G401 (cell line): Measurements from ENCODE around the gene CDK5RAP3. TPM values are rescaled to one million over a fixed set of nuclear protein-coding genes. Genes with fewer than 3 reads are reported as not detected.
A peak's percentile ranks its signal among the peaks of the same experiment; 100 is the strongest.
"Not testable (repeated sequence)": the region's sequence is repeated elsewhere in the genome, so short reads cannot be mapped to it uniquely, and the experiment has no call there.

Experiments used
- DNase-seq: peaks from one replicate; pipeline ENCODE4 v3.0.0-alpha.2; 2015; ENCODE audit warnings: low spot score
- in situ Hi-C: cut with HindIII; loops from 2 replicates; pipeline ENCODE4 v1.10.0; 2016; ENCODE audit warnings: low sequenced_read_pairs, mixed read lengths
- total RNA-seq: library from RNA; depleted of rRNA; stranded (reverse); fragments of >200 nt; shearing (Covaris generic); gene quantifications from 2 replicates; pipeline ENCODE4 v1.2.3, GENCODE V29; 2014

The CDK5RAP3 gene
- total RNA-seq, 1 experiment from 2014 or later, result 101 TPM

DNA sequence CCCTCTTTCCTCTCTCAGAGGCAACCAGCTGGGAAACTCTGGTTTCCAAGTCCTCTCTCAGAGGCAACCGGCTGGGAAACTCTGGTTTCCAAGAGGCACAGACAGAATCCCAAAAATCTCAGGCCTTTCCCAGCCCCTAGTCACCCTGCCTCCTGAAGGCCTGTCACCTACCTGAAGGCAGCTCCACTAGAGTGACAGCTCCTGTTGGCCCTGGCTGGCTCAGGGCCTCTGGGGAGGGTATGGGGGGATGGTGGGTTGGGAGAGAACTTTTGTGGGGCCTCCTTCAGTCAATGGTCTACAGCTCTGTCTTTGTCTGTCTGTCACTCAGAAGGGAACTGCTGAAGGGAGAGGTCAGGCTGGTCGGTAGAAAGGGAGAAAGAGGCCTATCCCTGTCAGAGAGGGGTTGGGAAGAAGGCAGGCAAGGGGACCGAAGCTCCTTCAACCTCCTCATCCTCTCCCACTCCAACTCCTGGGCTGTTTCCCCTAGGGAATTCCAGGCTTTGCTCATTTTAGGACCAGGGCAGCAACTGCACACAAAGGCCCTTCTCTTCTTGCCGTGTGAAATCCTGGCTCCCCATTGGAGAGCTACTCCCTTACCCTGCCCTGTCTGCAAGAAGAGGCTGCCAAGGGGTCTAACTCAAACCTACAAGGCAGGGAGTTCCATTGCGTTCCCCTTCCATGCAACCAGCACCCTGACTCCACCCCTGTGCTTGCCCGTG lies 43.1 kb downstream of the CDK5RAP3 start:
- in situ Hi-C loops, result no loop called here
- DNase-seq, result no peak

DNA sequence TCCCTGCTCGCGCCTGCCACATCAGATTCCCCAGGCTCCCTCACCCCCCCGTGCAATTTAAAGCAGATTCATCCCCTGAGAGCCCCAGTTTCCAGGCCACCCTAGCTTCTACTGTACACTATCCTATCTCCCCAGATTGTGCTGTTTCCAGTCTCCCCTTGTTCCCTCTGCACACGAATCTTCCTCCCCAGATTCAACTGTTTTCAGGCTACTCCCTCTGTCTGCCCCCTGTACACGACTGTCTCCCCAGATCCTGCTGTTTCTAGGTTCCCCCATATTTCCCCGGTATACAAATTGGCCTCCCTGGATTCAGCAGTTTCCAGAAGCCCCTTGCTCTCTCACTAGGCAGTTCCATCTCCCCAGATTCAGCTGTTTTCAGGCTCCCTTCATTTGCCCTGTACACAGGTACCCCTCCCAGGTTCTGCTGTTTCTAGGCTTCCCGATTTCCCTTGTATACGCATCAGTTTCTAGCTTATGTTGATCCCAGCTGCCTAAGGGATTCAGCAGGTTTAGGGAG lies 43.7 kb downstream of the CDK5RAP3 start:
- DNase-seq, result peak; percentile 48
- in situ Hi-C loops, result no loop called here

DNA sequence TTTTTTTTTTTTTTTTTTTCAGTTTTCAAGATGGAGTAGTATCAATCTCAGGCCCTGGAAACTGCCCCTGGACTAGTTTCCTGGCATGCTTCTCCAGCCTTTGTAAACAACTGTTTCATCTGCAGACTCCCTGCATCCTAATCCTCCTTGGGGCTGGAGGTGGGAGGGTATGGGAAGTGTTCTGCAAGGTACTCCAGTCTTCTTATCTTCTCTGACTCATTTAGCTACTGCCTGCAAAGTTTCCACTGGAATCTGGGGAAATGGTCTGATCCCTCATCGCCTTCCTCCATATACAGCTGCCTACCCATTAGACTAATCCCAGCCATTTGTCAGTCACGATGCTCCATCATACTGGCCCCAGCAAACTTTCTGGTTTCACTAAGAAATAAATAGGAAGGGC lies 45.2 kb downstream of the CDK5RAP3 start:
- in situ Hi-C loops, result no loop called here
- DNase-seq, result no peak

DNA sequence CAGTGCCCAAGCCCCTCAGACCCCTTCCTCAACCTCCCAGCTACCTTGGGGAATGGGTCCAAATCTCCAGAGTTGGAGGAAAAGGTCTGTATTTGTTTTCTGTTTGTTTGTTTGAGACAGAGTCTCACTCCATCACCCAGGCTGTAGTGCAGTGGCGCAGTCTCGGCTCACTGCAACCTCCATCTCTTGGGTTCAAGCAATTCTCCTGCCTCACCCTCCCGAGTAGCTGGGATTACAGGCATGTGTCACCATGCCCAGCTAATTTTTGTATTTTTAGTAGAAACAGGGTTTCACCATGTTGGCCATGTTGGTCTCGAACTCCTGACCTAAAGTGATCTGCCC lies 46.9 kb downstream of the CDK5RAP3 start:
- in situ Hi-C loops, result not testable (repeated sequence)

DNA sequence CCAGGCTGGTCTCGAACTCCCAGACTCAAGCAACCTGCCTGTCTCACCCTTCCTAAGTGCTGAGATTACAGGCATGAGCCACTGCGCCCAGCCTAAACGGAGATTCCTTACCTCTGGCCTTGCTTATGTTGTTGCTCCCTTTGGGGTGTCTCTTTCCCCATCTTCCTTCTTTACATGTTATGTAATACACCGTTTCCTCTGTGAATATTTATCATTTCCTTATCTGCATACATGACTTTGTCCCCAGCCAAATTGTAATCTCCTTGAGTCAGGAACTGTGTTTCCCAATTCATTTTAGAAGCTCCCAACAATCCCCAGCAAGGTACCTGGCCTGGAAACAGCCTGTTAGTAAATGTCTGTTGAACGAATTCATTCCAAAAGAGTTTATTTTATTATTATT lies 51.0 kb downstream of the CDK5RAP3 start:
- in situ Hi-C loops, result no loop called here
- DNase-seq, result no peak

More for the DNA sequence above, 46.9 kb downstream of the CDK5RAP3 start:
- not testable (repeated sequence) for DNase-seq

GRCh38 chr17:48022901-48023300 lies 52.0 kb downstream of the CDK5RAP3 start:
- no peak for DNase-seq
- in situ Hi-C loops, result no loop called here

- in situ Hi-C loops, result no loop called here
- peak; percentile 85 for DNase-seq
Measured at GRCh38 chr17:48023400-48024148, 52.7 kb downstream of the CDK5RAP3 start.

GRCh38 chr17:48024149-48025039 lies 53.5 kb downstream of the CDK5RAP3 start:
- in situ Hi-C loops, result no loop called here
- peak; percentile 37 for DNase-seq

- in situ Hi-C loops, result no loop called here
- DNase-seq, result peak; percentile 98
Measured at GRCh38 chr17:48025040-48025903, 54.4 kb downstream of the CDK5RAP3 start.

DNA sequence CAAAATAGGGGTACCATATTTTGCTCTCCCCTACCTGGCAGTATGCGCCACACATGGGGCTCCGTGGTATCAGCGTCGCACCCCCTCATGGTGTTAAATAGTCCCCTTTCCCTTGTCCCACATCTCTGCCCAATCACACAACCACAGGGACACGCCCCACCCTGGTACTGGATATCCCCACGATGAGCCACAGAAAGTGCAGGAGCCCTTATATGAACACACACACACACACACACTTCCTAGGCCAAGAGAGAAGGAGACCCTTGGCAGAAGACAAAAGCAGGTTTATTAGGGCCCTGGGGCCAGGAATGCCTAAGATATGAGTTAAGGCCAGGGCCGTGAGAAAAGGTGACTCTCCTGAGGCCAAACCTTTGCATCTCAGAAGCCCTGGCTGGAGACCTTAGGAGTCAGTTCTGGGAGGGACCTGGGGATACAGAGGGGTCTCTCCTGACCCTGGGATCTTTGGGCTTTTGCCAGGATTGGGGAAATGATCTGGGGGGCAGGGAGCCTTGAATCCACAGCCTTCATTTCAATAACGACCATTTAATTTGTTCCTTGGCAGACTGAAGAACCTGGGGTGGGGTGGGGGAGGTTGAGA lies 55.1 kb downstream of the CDK5RAP3 start:
- no peak for DNase-seq
- in situ Hi-C loops, result no loop called here

GRCh38 chr17:48026502-48027321 lies 55.8 kb downstream of the CDK5RAP3 start:
- peak; percentile 77 for DNase-seq
- in situ Hi-C loops, result no loop called here

DNA sequence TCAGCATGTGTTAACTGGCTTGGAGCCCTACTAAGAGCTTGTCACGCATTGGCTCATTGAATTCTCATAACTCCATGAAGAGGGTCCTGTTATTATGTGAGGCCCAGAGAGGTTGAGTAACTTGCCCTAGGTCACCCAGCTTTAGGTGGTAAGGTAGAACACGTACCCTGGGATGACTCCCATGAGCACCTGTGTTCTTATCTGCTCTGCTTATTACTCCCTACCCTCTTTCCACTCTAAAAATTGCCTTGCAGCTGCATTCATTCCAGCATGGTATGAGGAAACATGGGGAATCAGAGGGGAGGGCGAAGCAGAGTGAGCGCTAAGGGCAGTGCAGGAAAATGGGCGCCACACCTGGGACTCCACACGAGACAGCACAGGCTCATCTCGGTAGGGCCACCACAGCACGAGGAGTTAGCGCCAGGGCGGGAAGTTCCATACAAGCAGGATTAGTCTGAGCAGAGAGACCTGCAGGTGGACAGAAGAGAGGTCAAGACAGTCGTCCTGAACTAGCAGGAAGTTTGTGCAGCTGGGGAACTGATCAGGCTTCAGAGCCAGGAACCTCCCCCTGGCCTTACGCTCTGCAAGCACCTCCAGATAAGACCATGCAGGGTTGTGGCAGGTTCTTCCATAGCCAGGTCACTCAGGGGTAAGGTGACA lies 56.5 kb downstream of the CDK5RAP3 start:
- in situ Hi-C loops, result no loop called here
- DNase-seq, result no peak

- in situ Hi-C loops, result no loop called here
- no peak for DNase-seq
Measured at GRCh38 chr17:48028736-48029135, 57.8 kb downstream of the CDK5RAP3 start.

- in situ Hi-C loops, result loop anchor here (5.0 kb wide), 1 partner anchor 67 kb away; no protein-coding TSS in a partner anchor
- no peak for DNase-seq
Measured at GRCh38 chr17:48030531-48030930, 59.6 kb downstream of the CDK5RAP3 start.
